Liver (tissue), 9 donors: ENCODE results near the gene TRIM3. TPM values are rescaled to one million over a fixed set of nuclear protein-coding genes. Genes with fewer than 3 reads are reported as not detected.

Source experiments
- DNase-seq: peaks from one replicate; pipeline ENCODE4 v3.0.0-alpha.2; 2017; ENCODE audit warnings: low spot score
- H3K27ac ChIP-seq, 2 donors: one replicate each; pipeline ENCODE4 v1.7.0; 2013; ENCODE audit warnings: inconsistent platforms in 2 of 2, low read length in 2 of 2, control low read depth in 1 of 2, low read depth in 1 of 2, mild to moderate bottlenecking in 1 of 2
- H3K27me3 ChIP-seq, 4 donors: one replicate each; pipeline versions ENCODE4 v1.6.1 to v1.7.0; 2013; ENCODE audit warnings: low read length in 3 of 4, inconsistent platforms in 1 of 4, mild to moderate bottlenecking in 1 of 4, moderate library complexity in 1 of 4; ENCODE audit not compliant: control insufficient read depth in 4 of 4, insufficient read depth in 4 of 4
- H3K36me3 ChIP-seq, 4 donors: one replicate each; pipeline versions ENCODE4 v1.6.1 to v1.7.0; 2013; ENCODE audit warnings: low read length in 3 of 4, mild to moderate bottlenecking in 3 of 4, low read depth in 1 of 4, moderate library complexity in 1 of 4; ENCODE audit not compliant: control insufficient read depth in 4 of 4, insufficient read depth in 3 of 4
- H3K4me1 ChIP-seq, 4 donors: one replicate each; pipeline versions ENCODE4 v1.6.1 to v1.7.0; 2013; ENCODE audit warnings: low read length in 3 of 4, mild to moderate bottlenecking in 3 of 4, moderate library complexity in 1 of 4; ENCODE audit not compliant: control insufficient read depth in 4 of 4, insufficient read depth in 4 of 4
- H3K4me3 ChIP-seq, 3 donors: one replicate each; pipeline versions ENCODE4 v1.6.1 to v1.7.0; 2013; ENCODE audit warnings: low read length in 3 of 3, control low read depth in 1 of 3, low read depth in 1 of 3, mild to moderate bottlenecking in 1 of 3
- H3K9ac ChIP-seq, 2 donors: one replicate each; pipeline ENCODE4 v1.7.0; 2013; ENCODE audit warnings: low read length in 2 of 2, mild to moderate bottlenecking in 2 of 2, moderate library complexity in 2 of 2, control low read depth in 1 of 2, low read depth in 1 of 2
- H3K9me3 ChIP-seq, 4 donors: one replicate each; pipeline versions ENCODE4 v1.6.1 to v1.7.0; 2013; ENCODE audit warnings: low read length in 3 of 4; ENCODE audit not compliant: control insufficient read depth in 4 of 4
- HNF4A ChIP-seq, 2 donors: conservative IDR thresholded peaks; 2 replicates each; pipeline ENCODE4 v1.6.1; 2016; ENCODE audit warnings: antibody characterized with exemption in 2 of 2, mild to moderate bottlenecking in 2 of 2
- HNF4G ChIP-seq: IDR thresholded peaks from 2 replicates; pipeline ENCODE4 v1.6.1; 2016; ENCODE audit warnings: antibody characterized with exemption
- ZBTB33 ChIP-seq: IDR thresholded peaks from 2 replicates; pipeline ENCODE4 v1.6.1; 2016; ENCODE audit warnings: antibody characterized with exemption
- WGBS: extraction: QIAGEN DNeasy Blood & Tissue Kit; methylation state at CpG from one replicate; pipeline ENCODE4 v1.1.7; 2013; 5-methylcytosine and 5-hydroxymethylcytosine counted together
- polyA plus RNA-seq, 2 donors: library from polyadenylated mRNA; stranded (reverse) in 1 of 2; unstranded in 1 of 2; fragments of 200-250 nt in 1 of 2; fragments of >200 nt in 1 of 2; fragmentation: Nextera tagmentation in 1 of 2; extraction: Ambion mirVana in 1 of 2; gene quantifications; one replicate each; pipeline versions ENCODE4 v1.2.1 to v1.2.3, GENCODE V29; 2013 to 2015
- total RNA-seq, 2 donors: library from RNA; depleted of rRNA; stranded (reverse); fragments of >200 nt; gene quantifications; one replicate each; pipeline ENCODE4 v1.2.3, GENCODE V29; 2014
- donor health status: healthy.
- donor health status: healthy.
- donor health status: healthy.
- donor health status: healthy.
- donor health status: healthy.

TRIM3 gene
- total and polyA plus RNA-seq, 4 donors: 5.2 to 12.7 (median 9.1) TPM

GRCh38 chr11:6400431-6401345 is 73.1 kb downstream of the TRIM3 start:
- no peak for DNase-seq
- no peak overlapping the region for H3K9ac ChIP-seq
- no peaks in the 10 kb centered on the region for H3K4me1 ChIP-seq
- no peaks in the 10 kb centered on the region for H3K36me3 ChIP-seq
- no peak overlapping the region for H3K27ac ChIP-seq
- no peaks in the 10 kb centered on the region for H3K9me3 ChIP-seq
- WGBS: 98% methylated on average over 15 of the region's 15 CpGs
- no peak for TF ChIP-seq ZBTB33
- no peak for TF ChIP-seq HNF4A (conservative IDR thresholded peaks at IDR 0.05)
- TF ChIP-seq HNF4G: no peak
- H3K27me3 ChIP-seq: no peaks in the 10 kb centered on the region
- H3K4me3 ChIP-seq: no peak overlapping the region

Other genes starting within 250 kb of the TRIM3 start
- gene FHIP1B, start 239.3 kb downstream of the TRIM3 start, total RNA-seq: 10 to 100 TPM; 12.3 to 21.2 TPM
- gene FHIP1B, start 239.3 kb downstream of the TRIM3 start, polyA plus RNA-seq: 10 to 100 TPM; 16.4 to 17.4 TPM
- gene CNGA4, start 234.9 kb downstream of the TRIM3 start, total RNA-seq: not detected
- gene CNGA4, start 234.9 kb downstream of the TRIM3 start, polyA plus RNA-seq: under 1 TPM in 1 of 2 donors, not detected in 1; 0.09 TPM
- not detected for gene CCKBR, start 214.1 kb downstream of the TRIM3 start, total RNA-seq
- gene CCKBR, start 214.1 kb downstream of the TRIM3 start, polyA plus RNA-seq: not detected
- 1 to 10 TPM; 4.0 to 4.4 TPM for gene CAVIN3, start 153.4 kb downstream of the TRIM3 start, total RNA-seq
- 10 to 100 TPM in 1 of 2 donors, 1 to 10 TPM in 1; 2.5 to 13.9 TPM for gene CAVIN3, start 153.4 kb downstream of the TRIM3 start, polyA plus RNA-seq
- gene SMPD1, start 83.5 kb downstream of the TRIM3 start, total RNA-seq: 10 to 100 TPM; 15.4 to 25.9 TPM
- gene SMPD1, start 83.5 kb downstream of the TRIM3 start, polyA plus RNA-seq: 10 to 100 TPM; 65.0 to 91.6 TPM
- 1 to 10 TPM; 8.1 to 8.6 TPM for gene APBB1, start 54.8 kb downstream of the TRIM3 start, total RNA-seq
- gene APBB1, start 54.8 kb downstream of the TRIM3 start, polyA plus RNA-seq: 1 to 10 TPM; 2.5 to 4.5 TPM
- gene HPX, start 33.0 kb downstream of the TRIM3 start, total RNA-seq: 1,000 to 10,000 TPM; 2,251 to 9,224 TPM
- gene HPX, start 33.0 kb downstream of the TRIM3 start, polyA plus RNA-seq: 1,000 to 10,000 TPM; 5,349 to 6,171 TPM
- 10 to 100 TPM; 16.2 to 42.0 TPM for gene ARFIP2, start 7.4 kb upstream of the TRIM3 start, total RNA-seq
- 10 to 100 TPM; 21.3 to 26.3 TPM for gene ARFIP2, start 7.4 kb upstream of the TRIM3 start, polyA plus RNA-seq
- gene TIMM10B, start 7.6 kb upstream of the TRIM3 start, total RNA-seq: 10 to 100 TPM; 16.9 to 31.9 TPM
- 10 to 100 TPM; 16.1 to 16.4 TPM for gene TIMM10B, start 7.6 kb upstream of the TRIM3 start, polyA plus RNA-seq
- gene DNHD1, start 23.3 kb upstream of the TRIM3 start, total RNA-seq: 10 to 100 TPM in 1 of 2 donors, 1 to 10 TPM in 1; 3.8 to 23.6 TPM
- gene DNHD1, start 23.3 kb upstream of the TRIM3 start, polyA plus RNA-seq: 1 to 10 TPM; 2.1 to 6.3 TPM
- gene RRP8, start 129.7 kb upstream of the TRIM3 start, total RNA-seq: 10 to 100 TPM; 10.5 to 11.9 TPM
- 10 to 100 TPM; 10.3 to 12.6 TPM for gene RRP8, start 129.7 kb upstream of the TRIM3 start, polyA plus RNA-seq
- 10 to 100 TPM; 50.5 to 69.1 TPM for gene ILK, start 129.8 kb upstream of the TRIM3 start, total RNA-seq
- 10 to 100 TPM; 29.6 to 45.9 TPM for gene ILK, start 129.8 kb upstream of the TRIM3 start, polyA plus RNA-seq
- 10 to 100 TPM; 10.5 to 18.8 TPM for gene TAF10, start 138.3 kb upstream of the TRIM3 start, total RNA-seq
- gene TAF10, start 138.3 kb upstream of the TRIM3 start, polyA plus RNA-seq: 10 to 100 TPM; 44.2 to 58.1 TPM
- gene TPP1, start 145.5 kb upstream of the TRIM3 start, total RNA-seq: 100 to 1,000 TPM in 1 of 2 donors, 10 to 100 TPM in 1; 71.3 to 108 TPM
- 100 to 1,000 TPM in 1 of 2 donors, 10 to 100 TPM in 1; 52.8 to 102 TPM for gene TPP1, start 145.5 kb upstream of the TRIM3 start, polyA plus RNA-seq
- gene DCHS1, start 181.9 kb upstream of the TRIM3 start, total RNA-seq: 1 to 10 TPM; 8.6 to 8.9 TPM
- gene DCHS1, start 181.9 kb upstream of the TRIM3 start, polyA plus RNA-seq: 1 to 10 TPM in 1 of 2 donors, under 1 TPM in 1; 0.68 to 3.0 TPM
- 10 to 100 TPM; 14.0 to 18.0 TPM for gene MRPL17, start 209.4 kb upstream of the TRIM3 start, total RNA-seq
- gene MRPL17, start 209.4 kb upstream of the TRIM3 start, polyA plus RNA-seq: 10 to 100 TPM; 20.0 to 21.8 TPM